GM13977 (cell line): ENCODE results near the gene COL7A1.

Experiments used
- DNase-seq: peaks from one replicate; pipeline ENCODE4 v3.0.0; 2012; ENCODE audit warnings: low spot score
- in situ Hi-C: fragments of 300-500 bp; cut with MboI; formaldehyde crosslinking; loops from one replicate; pipeline ENCODE4 v1.12.0; 2022; ENCODE audit warnings: low sequenced_read_pairs, low pct_unique_long_range_greater_than_20kb, mixed read lengths, inconsistent platforms; ENCODE audit not compliant: unreplicated experiment
- TF ChIP-seq, protein P1 (sequence below): IDR thresholded peaks from 2 replicates; pipeline ENCODE4 v1.5.1; 2012; ENCODE audit warnings: mild to moderate bottlenecking, control low read depth; ENCODE audit not compliant: insufficient read depth; ENCODE audit errors: extremely low read depth, missing control alignments

The COL7A1 gene

DNA sequence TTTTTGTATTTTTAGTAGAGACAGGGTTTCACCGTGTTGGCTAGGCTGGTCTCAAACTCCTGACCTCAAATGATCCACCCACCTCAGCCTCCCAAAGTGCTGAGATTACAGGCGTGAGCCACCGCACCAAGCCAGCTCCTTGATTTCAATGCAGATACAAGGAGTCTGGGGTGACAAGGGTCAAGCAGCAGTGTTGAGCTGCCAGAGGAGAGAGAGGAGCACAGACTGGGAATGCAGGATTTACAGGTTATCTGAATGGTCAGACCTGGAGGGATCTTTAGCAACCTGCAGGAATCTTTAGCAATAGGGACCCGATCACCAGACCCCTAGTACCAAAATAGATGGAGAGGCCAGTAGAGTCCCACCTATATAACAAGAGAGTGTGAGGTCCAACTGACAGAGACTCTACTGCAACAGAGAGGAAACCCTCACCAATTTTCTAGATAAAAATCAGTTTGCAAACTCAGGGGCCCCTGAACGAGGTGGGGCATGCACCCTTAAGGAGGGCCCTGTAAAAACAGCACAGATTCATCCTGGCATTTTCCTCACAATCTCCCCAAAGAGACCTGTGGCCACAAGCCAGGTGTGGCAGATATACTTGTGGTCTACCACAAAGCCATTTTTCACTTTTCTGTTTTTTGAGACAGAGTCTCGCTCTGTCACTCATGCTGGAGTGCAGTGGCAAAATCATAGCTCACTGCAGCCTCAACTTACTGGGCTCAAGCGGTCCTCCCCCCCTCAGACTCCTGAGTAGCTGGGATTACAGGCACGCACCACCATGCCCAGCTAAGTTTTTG, 80.5 kb downstream of the COL7A1 start:
- in situ Hi-C loops: no loop called here
- TF ChIP-seq, protein P1, sequence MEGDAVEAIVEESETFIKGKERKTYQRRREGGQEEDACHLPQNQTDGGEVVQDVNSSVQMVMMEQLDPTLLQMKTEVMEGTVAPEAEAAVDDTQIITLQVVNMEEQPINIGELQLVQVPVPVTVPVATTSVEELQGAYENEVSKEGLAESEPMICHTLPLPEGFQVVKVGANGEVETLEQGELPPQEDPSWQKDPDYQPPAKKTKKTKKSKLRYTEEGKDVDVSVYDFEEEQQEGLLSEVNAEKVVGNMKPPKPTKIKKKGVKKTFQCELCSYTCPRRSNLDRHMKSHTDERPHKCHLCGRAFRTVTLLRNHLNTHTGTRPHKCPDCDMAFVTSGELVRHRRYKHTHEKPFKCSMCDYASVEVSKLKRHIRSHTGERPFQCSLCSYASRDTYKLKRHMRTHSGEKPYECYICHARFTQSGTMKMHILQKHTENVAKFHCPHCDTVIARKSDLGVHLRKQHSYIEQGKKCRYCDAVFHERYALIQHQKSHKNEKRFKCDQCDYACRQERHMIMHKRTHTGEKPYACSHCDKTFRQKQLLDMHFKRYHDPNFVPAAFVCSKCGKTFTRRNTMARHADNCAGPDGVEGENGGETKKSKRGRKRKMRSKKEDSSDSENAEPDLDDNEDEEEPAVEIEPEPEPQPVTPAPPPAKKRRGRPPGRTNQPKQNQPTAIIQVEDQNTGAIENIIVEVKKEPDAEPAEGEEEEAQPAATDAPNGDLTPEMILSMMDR: no peak
- peak; percentile 30 for DNase-seq
